HUES6 (cell line): ENCODE data around the gene PHOX2A.

Source experiments
- H3K27ac ChIP-seq: 2 replicates; pipeline ENCODE4 v1.7.0; 2013; ENCODE audit warnings: low read depth, mild to moderate bottlenecking, low read length, inconsistent platforms
- H3K27me3 ChIP-seq: 2 replicates; pipeline ENCODE4 v1.6.1; 2013; ENCODE audit warnings: low read length; ENCODE audit not compliant: control insufficient read depth, insufficient read depth
- H3K36me3 ChIP-seq: 2 replicates; pipeline ENCODE4 v1.6.1; 2013; ENCODE audit warnings: low read length; ENCODE audit not compliant: control insufficient read depth, insufficient read depth
- H3K4me1 ChIP-seq: 2 replicates; pipeline ENCODE4 v1.6.1; 2013; ENCODE audit warnings: low read length; ENCODE audit not compliant: control insufficient read depth, insufficient read depth
- H3K4me3 ChIP-seq: 2 replicates; pipeline ENCODE4 v1.5.1; 2013; ENCODE audit warnings: low read depth, low read length
- H3K9ac ChIP-seq: one replicate; pipeline ENCODE4 v1.6.1; 2013; ENCODE audit warnings: mild to moderate bottlenecking, low read length
- H3K9me3 ChIP-seq: 2 replicates; pipeline ENCODE4 v1.6.1; 2013; ENCODE audit warnings: low read depth, low read length; ENCODE audit not compliant: control insufficient read depth, insufficient read depth

Gene PHOX2A

DNA sequence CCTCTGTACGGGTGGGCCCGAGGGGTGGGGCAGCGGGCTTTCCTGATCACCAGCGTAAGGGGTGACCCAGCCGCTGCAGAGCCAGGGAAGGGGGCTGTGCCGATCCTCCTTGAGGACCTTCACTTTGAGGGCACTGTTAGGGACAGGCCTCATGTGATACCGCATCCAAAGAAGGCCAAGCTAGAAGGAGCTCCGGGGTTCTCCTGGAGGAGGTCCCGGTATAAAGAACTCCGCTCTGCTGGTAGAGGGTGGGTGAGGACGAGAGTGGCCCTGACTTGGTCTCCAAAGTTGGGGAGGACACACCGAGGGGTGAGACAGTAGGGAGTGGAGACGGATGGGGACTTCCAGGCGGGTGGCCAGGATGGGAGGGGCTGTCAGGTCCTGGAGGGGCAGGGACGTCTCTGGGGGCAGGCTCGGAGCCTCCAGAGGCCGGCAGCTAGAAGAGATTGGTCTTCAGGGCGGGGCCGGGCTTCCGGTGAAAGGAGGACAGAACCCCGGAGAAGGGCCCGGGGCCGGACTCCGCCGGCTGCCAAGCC is 4.6 kb downstream of the PHOX2A start:
- Histone ChIP-seq H3K27me3 (peaks cover 55% of the 10 kb centered on the region), H3K4me3 (peak overlapping the region; percentile 47), H3K9me3 (no peaks in the 10 kb centered on the region), H3K36me3 (peaks cover 34% of the 10 kb centered on the region), H3K9ac (peak overlapping the region; percentile 54), H3K4me1 (peaks cover 33% of the 10 kb centered on the region), H3K27ac (no peak overlapping the region)

- peaks cover 50% of the 10 kb centered on the region for H3K27me3 ChIP-seq
- H3K27ac ChIP-seq = no peak overlapping the region
- peak overlapping the region; percentile 47 for H3K4me3 ChIP-seq
- peaks cover 33% of the 10 kb centered on the region for H3K4me1 ChIP-seq
- H3K9ac ChIP-seq = no peak overlapping the region
- H3K9me3 ChIP-seq = no peaks in the 10 kb centered on the region
- H3K36me3 ChIP-seq = peaks cover 41% of the 10 kb centered on the region
These were observed 5.3 kb downstream of the PHOX2A start for GRCh38 chr11:72238492-72239312.

DNA sequence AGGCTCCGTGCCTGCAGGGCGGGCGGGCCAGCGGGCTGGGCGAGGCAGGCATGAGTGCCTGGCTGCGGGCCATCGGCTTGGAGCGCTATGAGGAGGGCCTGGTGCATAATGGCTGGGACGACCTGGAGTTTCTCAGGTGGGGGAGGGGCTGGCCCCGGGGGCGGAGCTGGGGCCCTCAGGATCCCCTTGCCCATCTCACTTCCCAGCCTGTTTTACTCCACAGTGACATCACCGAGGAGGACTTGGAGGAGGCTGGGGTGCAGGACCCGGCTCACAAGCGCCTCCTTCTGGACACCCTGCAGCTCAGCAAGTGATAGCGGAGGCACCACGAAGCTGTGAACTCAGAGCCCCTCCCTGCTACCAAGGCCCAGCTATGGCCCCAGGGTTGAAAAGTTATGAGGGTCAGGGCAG is 5.9 kb downstream of the PHOX2A start:
- Histone ChIP-seq H3K27ac (no peak overlapping the region), H3K4me1 (peaks cover 30% of the 10 kb centered on the region), H3K4me3 (peak overlapping the region; percentile 47), H3K36me3 (peaks cover 47% of the 10 kb centered on the region), H3K9me3 (no peaks in the 10 kb centered on the region), H3K9ac (no peak overlapping the region), H3K27me3 (peaks cover 44% of the 10 kb centered on the region)

GRCh38 chr11:72237112-72237931 is 6.7 kb downstream of the PHOX2A start:
- Histone ChIP-seq H3K4me3 (peak overlapping the region; percentile 28; the same call in 1 of the 2 replicates), H3K27me3 (peaks cover 37% of the 10 kb centered on the region), H3K4me1 (peaks cover 30% of the 10 kb centered on the region), H3K9ac (no peak overlapping the region), H3K36me3 (peaks cover 54% of the 10 kb centered on the region), H3K27ac (no peak overlapping the region), H3K9me3 (no peaks in the 10 kb centered on the region)

DNA sequence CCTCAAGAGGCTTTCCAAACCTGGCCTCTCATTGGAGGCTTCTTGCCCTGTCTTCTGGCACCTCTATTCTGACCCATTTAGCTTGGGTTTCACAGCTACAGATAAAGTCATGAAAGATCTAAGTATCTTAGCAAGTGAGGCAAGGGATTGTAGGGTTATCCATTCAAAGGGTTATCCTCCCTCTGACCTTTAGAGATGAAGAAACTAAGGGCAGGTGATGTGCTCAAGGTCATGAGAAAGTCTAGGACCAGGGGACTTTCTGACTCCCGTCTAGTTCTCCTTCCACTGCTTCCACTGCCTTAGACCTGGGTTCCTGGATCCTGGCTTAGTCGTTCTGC is 7.2 kb downstream of the PHOX2A start:
- Histone ChIP-seq H3K4me1 (peaks cover 30% of the 10 kb centered on the region), H3K4me3 (no peak overlapping the region), H3K9ac (no peak overlapping the region), H3K27me3 (peaks cover 31% of the 10 kb centered on the region), H3K27ac (no peak overlapping the region), H3K36me3 (peaks cover 60% of the 10 kb centered on the region), H3K9me3 (no peaks in the 10 kb centered on the region)

GRCh38 chr11:72236083-72236697 is 7.8 kb downstream of the PHOX2A start:
- Histone ChIP-seq H3K27me3 (peaks cover 25% of the 10 kb centered on the region), H3K4me3 (no peak overlapping the region), H3K4me1 (peaks cover 30% of the 10 kb centered on the region), H3K36me3 (peaks cover 66% of the 10 kb centered on the region), H3K9ac (no peak overlapping the region), H3K9me3 (no peaks in the 10 kb centered on the region), H3K27ac (no peak overlapping the region)

DNA sequence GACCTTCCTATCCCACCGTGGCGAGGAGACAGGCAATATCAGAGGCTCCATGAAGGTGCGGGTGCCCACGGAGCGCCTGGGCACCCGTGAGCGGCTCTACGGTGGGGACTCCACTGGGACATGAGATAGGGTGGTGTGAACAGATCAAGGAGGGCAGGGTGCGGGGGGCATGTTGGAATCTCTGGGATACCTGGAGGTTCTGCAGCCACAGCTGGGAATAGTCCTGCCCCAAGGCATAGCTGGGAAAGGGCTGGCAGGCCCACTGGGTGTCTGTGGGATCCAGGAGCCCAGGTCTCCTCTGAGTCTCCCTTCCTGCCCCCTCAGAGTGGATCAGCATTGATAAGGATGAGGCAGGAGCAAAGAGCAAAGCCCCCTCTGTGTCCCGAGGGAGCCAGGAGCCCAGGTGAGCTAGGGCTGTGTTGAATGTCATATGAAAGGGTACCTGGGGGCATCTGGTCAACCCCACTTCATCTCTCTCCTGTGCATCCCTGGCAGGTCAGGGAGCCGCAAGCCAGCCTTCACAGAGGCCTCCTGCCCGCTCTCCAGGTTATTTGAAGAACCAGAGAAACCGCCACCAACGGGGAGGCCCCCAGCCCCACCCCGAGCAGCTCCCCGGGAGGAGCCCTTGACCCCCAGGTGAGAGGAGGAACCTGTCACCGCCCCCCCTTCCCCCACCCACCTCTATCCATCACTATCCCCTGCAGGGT is 8.5 kb downstream of the PHOX2A start:
- H3K4me3 ChIP-seq = no peak overlapping the region
- H3K36me3 ChIP-seq = peaks cover 73% of the 10 kb centered on the region
- H3K27ac ChIP-seq = no peak overlapping the region
- H3K4me1 ChIP-seq = peaks cover 25% of the 10 kb centered on the region
- H3K9ac ChIP-seq = no peak overlapping the region
- no peaks in the 10 kb centered on the region for H3K9me3 ChIP-seq
- peaks cover 18% of the 10 kb centered on the region for H3K27me3 ChIP-seq

DNA sequence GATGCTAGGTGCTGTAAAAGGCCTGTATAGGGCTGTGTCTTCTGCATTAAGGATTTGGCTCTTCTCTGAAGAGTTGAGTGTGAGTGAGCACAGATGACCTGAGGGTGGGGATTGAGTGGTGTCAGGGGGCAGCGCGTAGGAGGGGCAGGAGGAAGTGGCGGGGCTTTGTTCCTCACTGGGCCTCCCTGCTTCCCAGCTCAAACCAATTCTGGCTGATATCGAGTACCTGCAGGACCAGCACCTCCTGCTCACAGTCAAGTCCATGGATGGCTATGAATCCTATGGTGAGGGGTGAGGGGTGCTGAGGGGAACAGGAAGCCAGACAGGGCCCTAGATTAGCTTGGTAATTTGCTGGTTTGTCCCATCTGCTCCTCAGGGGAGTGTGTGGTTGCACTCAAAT is 9.1 kb downstream of the PHOX2A start:
- peaks cover 78% of the 10 kb centered on the region for H3K36me3 ChIP-seq
- no peaks in the 10 kb centered on the region for H3K9me3 ChIP-seq

DNA sequence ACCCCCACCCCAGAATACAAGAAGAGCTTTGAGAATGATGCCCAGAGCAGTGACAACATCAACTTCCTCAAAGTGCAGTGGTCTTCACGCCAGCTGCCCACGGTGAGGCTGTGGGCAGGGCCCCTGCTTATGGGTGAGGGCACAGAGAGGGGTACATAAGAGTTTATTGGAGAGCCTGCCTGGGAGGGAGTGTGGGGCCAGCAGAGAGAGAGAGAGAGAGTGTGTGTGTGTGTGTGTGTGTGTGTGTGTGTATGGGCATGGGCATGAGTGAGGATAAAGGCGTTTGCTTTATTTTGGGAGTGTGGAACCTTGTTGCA is 9.5 kb downstream of the PHOX2A start:
- no peak overlapping the region for H3K9ac ChIP-seq
- peaks cover 8% of the 10 kb centered on the region for H3K27me3 ChIP-seq
- H3K27ac ChIP-seq = no peak overlapping the region
- H3K4me1 ChIP-seq = peaks cover 18% of the 10 kb centered on the region
- H3K9me3 ChIP-seq = no peaks in the 10 kb centered on the region
- peaks cover 83% of the 10 kb centered on the region for H3K36me3 ChIP-seq
- no peak overlapping the region for H3K4me3 ChIP-seq

More for the DNA sequence above, 9.1 kb downstream of the PHOX2A start:
- Histone ChIP-seq H3K27ac (no peak overlapping the region), H3K4me3 (no peak overlapping the region), H3K9ac (no peak overlapping the region), H3K4me1 (peaks cover 19% of the 10 kb centered on the region), H3K27me3 (peaks cover 13% of the 10 kb centered on the region)

DNA sequence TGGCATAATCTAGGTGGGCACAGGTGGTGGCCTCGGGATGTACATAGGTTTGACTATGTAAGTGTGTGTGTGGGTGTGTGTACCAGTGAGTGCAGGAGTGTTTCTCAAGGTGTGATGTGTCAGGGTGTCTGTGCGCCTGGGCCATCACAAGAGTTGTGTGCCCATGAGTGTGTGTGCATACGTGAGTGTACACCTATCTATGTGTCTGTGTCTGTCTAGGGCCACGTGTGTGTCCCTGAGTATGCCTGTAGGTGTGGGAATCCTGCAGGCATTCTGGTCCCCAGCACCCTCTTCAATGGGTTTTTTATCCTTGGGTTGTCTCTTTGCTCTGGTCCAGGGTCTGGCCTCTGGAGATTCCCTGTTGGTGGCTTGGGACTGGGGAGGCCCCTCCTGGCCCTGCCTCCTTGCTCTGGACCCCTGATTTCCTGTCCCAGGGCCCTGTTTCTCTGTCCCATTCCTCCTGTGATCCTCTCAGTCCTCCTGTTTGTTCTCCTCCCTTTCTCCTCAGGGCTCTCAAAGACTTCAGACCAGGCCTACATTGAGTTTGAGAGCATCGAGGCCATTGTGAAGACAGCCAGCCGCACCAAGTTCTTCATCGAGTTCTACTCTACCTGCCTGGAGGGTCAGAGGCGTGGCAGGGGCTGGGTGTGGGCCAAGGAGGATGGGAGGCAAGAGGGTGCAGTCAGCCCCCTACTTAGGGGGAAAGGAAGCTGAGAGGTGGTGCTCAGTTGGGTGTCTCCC is 10.0 kb downstream of the PHOX2A start:
- Histone ChIP-seq H3K36me3 (peaks cover 88% of the 10 kb centered on the region), H3K9ac (no peak overlapping the region), H3K27ac (no peak overlapping the region), H3K27me3 (peaks cover 3% of the 10 kb centered on the region; the same call in 1 of the 2 replicates), H3K4me3 (no peak overlapping the region), H3K9me3 (no peaks in the 10 kb centered on the region), H3K4me1 (peaks cover 15% of the 10 kb centered on the region)
